A549 (cell line): ENCODE data around the gene CHMP1B. TPM values are rescaled to one million over a fixed set of nuclear protein-coding genes. Genes with fewer than 3 reads are reported as not detected.

Experiments
- ATAC-seq, 2 experiments: fragments of 200-7000 bp in 1 of 2; fragments of >200 bp in 1 of 2; cut with Nextera tagmentation in 1 of 2; cut with Tn5 transposase in 1 of 2; 3 replicates each; pipeline versions ENCODE4 v1.8.0 to v1.9.1; 2018 to 2020; ENCODE audit warnings: mild to moderate bottlenecking in 1 of 2, moderate library complexity in 1 of 2
- CTCF ChIA-PET: fragments of 300-600 bp; sonication (Branson Sonifier 250); formaldehyde crosslinking; extraction: SDS; loops from one replicate; lab custom pipeline; 2021; ENCODE audit warnings: antibody characterized with exemption, inconsistent platforms; lab: Yijun Ruan, JAX
- POLR2A ChIA-PET: fragments of 350-600 bp; formaldehyde crosslinking; extraction: SDS; loops from one replicate; lab custom pipeline; 2021; ENCODE audit warnings: antibody characterized with exemption, inconsistent platforms; lab: Yijun Ruan, JAX
- DNase-seq, 2 experiments: peaks; one replicate each; pipeline versions ENCODE4 v3.0.0 to v3.0.0-alpha.2; 2011 to 2016; ENCODE audit warnings: low read depth in 1 of 2, low spot score in 1 of 2
- FAIRE-seq: peaks from 2 replicates; lab custom pipeline; 2011; peaks lifted over from hg19 to GRCh38; lab: Jason Lieb, UNC
- H3K27ac ChIP-seq, 2 experiments: fragments of >200 bp; sonication (Bioruptor Twin); formaldehyde crosslinking; 3 replicates each; pipeline ENCODE4 v1.5.1; 2016 to 2017
- H3K4me1 ChIP-seq: fragments of >200 bp; sonication (Bioruptor Twin); formaldehyde crosslinking; 3 replicates; pipeline ENCODE4 v1.6.1; 2016
- H3K4me2 ChIP-seq: fragments of >200 bp; sonication (Bioruptor Twin); formaldehyde crosslinking; 3 replicates; pipeline ENCODE4 v1.6.1; 2016
- H3K4me3 ChIP-seq: fragments of >200 bp; sonication (Bioruptor Twin); formaldehyde crosslinking; 3 replicates; pipeline ENCODE4 v1.5.1; 2016
- H3K9me3 ChIP-seq: fragments of >200 bp; sonication (Bioruptor Twin); formaldehyde crosslinking; 3 replicates; pipeline ENCODE4 v1.6.1; 2016
- CBX2 ChIP-seq: fragments of 200-600 bp; sonication (generic); IDR thresholded peaks from 2 replicates; pipeline ENCODE4 v1.6.1; 2016; ENCODE audit warnings: low read depth, mild to moderate bottlenecking, borderline replicate concordance
- CBX8 ChIP-seq: fragments of 200-600 bp; sonication (generic); IDR thresholded peaks from 2 replicates; pipeline ENCODE4 v1.6.1; 2016
- CHD4 ChIP-seq: fragments of 200-600 bp; sonication (generic); IDR thresholded peaks from 2 replicates; pipeline ENCODE4 v1.6.1; 2016; ENCODE audit warnings: antibody characterized with exemption, mild to moderate bottlenecking, borderline replicate concordance
- EHF ChIP-seq: fragments of 250-450 bp; sonication (Bioruptor Pico); IDR thresholded peaks from 2 replicates; pipeline ENCODE4 v1.5.0; 2020; ENCODE audit warnings: mild to moderate bottlenecking
- EP300 ChIP-seq, 2 experiments: fragments of >200 bp; sonication (Bioruptor Twin); formaldehyde crosslinking; IDR thresholded peaks; 2 replicates in 1 of 2; 3 replicates in 1 of 2; pipeline ENCODE4 v1.6.1; 2016 to 2017
- GATA3 ChIP-seq: IDR thresholded peaks from 2 replicates; pipeline ENCODE4 v1.6.1; 2012; ENCODE audit warnings: borderline replicate concordance
- HDAC2 ChIP-seq: fragments of 200-600 bp; sonication (generic); IDR thresholded peaks from 2 replicates; pipeline ENCODE4 v1.6.1; 2016
- HEYL ChIP-seq: fragments of 250-450 bp; sonication (Bioruptor Pico); IDR thresholded peaks from 2 replicates; pipeline ENCODE4 v1.8.0; 2021; ENCODE audit warnings: mild to moderate bottlenecking, moderate library complexity
- HOXA7 ChIP-seq: fragments of 250-450 bp; sonication (Bioruptor Pico); IDR thresholded peaks from 2 replicates; pipeline ENCODE4 v1.5.0; 2020; ENCODE audit warnings: mild to moderate bottlenecking, moderate library complexity
- HOXB13 ChIP-seq: fragments of 250-450 bp; sonication (Bioruptor Pico); IDR thresholded peaks from 2 replicates; pipeline ENCODE4 v1.5.0; 2020; ENCODE audit warnings: low read depth, mild to moderate bottlenecking, moderate library complexity
- HOXB5 ChIP-seq: fragments of 250-450 bp; sonication (Bioruptor Pico); IDR thresholded peaks from 2 replicates; pipeline ENCODE4 v1.5.0; 2020; ENCODE audit warnings: mild to moderate bottlenecking, moderate library complexity
- RFX5 ChIP-seq: fragments of 450-650 bp; IDR thresholded peaks from 2 replicates; pipeline ENCODE4 v1.7.1; 2014; ENCODE audit warnings: antibody characterized with exemption, mild to moderate bottlenecking, moderate library complexity
- SREBF2 ChIP-seq: fragments of 450-650 bp; IDR thresholded peaks from 2 replicates; pipeline ENCODE4 v1.6.1; 2014; ENCODE audit warnings: mild to moderate bottlenecking, moderate library complexity
- TP53 ChIP-seq: fragments of 250-450 bp; sonication (Bioruptor Pico); IDR thresholded peaks from 2 replicates; pipeline ENCODE4 v1.5.0; 2021; ENCODE audit warnings: mild to moderate bottlenecking, moderate library complexity
- ZSCAN20 ChIP-seq: fragments of 250-450 bp; sonication (Bioruptor Pico); IDR thresholded peaks from 2 replicates; pipeline ENCODE4 v1.8.0; 2022; ENCODE audit warnings: mild to moderate bottlenecking, moderate library complexity
- WGBS: methylation state at CpG from one replicate; pipeline ENCODE4 v1.1.6; 2017; ENCODE audit errors: missing lambda C conversion rate; 5-methylcytosine and 5-hydroxymethylcytosine counted together
- polyA plus RNA-seq, 4 experiments: library from polyadenylated mRNA; depleted of rRNA in 3 of 4; stranded (reverse); fragments of >200 nt; fragmentation: RNase III in 1 of 4; extraction: RNeasy Plus Mini Kit Qiagen cat#74134 plus additional on column Dnase treatment in 1 of 4; gene quantifications; 2 replicates in 3 of 4; 3 replicates in 1 of 4; pipeline ENCODE4 v1.2.3, GENCODE V29; 2011 to 2017
- TF ChIP-seq, protein P1 (sequence below): fragments of 450-650 bp; IDR thresholded peaks from 2 replicates; pipeline ENCODE4 v1.6.1; 2014; ENCODE audit warnings: antibody characterized with exemption
- TF ChIP-seq, protein P2 (sequence below): IDR thresholded peaks from 2 replicates; pipeline ENCODE4 v1.6.1; 2012
- TF ChIP-seq, protein P3 (sequence below): fragments of >200 bp; sonication (Bioruptor Twin); formaldehyde crosslinking; IDR thresholded peaks from 3 replicates; pipeline ENCODE4 v1.5.1; 2016
- TF ChIP-seq, protein P4 (sequence below): IDR thresholded peaks from 2 replicates; pipeline ENCODE4 v1.6.1; 2012
- TF ChIP-seq, protein P5 (sequence below): fragments of 200-600 bp; sonication (generic); IDR thresholded peaks from 2 replicates; pipeline ENCODE4 v1.6.1; 2016; ENCODE audit warnings: antibody characterized with exemption, mild to moderate bottlenecking, moderate library complexity

Gene CHMP1B
- polyA plus RNA-seq, 2 of the 4 experiments (the other 2 are of a cell fraction) = 44.9 to 60.8 TPM

DNA sequence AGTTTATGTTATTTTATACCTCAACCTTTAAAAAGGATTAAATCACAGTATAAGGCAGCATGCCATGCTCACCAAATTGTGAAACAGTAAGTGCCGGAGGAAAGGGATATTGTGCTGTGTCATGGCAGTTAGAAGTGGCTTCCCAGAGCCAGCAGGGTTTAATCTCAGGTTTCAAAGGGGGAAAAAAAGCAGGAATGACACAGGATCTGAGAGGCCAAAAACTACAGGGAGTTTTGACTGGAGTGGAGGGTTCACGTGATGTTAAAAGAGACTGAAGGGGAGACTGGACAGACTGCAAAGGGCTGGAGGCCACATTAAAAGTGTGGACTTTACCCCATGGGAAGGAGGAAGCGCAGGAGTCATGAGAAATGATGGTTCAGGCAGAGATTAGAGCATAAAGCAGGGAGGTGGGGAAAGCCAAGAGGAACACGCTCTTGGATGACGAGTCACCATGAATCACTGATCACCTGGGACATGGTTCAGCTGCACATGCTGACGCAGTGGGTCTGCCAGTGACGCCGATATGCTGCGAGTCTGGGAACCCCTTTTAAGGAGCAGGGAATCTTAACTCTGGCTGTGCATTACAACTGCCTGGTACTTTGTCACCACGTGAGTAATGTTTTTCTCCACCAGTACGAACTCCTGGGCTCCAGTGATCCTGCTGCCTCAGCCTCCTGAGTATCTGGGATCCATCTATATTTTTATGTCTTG lies 6.1 kb downstream of the CHMP1B start (continued):
- TF ChIP-seq, protein P1, sequence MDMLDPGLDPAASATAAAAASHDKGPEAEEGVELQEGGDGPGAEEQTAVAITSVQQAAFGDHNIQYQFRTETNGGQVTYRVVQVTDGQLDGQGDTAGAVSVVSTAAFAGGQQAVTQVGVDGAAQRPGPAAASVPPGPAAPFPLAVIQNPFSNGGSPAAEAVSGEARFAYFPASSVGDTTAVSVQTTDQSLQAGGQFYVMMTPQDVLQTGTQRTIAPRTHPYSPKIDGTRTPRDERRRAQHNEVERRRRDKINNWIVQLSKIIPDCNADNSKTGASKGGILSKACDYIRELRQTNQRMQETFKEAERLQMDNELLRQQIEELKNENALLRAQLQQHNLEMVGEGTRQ = peak; percentile 86
- TF ChIP-seq, protein P2, sequence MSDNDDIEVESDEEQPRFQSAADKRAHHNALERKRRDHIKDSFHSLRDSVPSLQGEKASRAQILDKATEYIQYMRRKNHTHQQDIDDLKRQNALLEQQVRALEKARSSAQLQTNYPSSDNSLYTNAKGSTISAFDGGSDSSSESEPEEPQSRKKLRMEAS = peak; percentile 84; the same call in 1 of the 2 replicates
- TF ChIP-seq, protein P3, sequence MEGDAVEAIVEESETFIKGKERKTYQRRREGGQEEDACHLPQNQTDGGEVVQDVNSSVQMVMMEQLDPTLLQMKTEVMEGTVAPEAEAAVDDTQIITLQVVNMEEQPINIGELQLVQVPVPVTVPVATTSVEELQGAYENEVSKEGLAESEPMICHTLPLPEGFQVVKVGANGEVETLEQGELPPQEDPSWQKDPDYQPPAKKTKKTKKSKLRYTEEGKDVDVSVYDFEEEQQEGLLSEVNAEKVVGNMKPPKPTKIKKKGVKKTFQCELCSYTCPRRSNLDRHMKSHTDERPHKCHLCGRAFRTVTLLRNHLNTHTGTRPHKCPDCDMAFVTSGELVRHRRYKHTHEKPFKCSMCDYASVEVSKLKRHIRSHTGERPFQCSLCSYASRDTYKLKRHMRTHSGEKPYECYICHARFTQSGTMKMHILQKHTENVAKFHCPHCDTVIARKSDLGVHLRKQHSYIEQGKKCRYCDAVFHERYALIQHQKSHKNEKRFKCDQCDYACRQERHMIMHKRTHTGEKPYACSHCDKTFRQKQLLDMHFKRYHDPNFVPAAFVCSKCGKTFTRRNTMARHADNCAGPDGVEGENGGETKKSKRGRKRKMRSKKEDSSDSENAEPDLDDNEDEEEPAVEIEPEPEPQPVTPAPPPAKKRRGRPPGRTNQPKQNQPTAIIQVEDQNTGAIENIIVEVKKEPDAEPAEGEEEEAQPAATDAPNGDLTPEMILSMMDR = no peak
- TF ChIP-seq EHF (CRISPR knock-in tag) = 0 out of 2 replicates have a peak, but pooled peaks have one; percentile 63
- TF ChIP-seq HDAC2 = no peak
- TF ChIP-seq SREBF2 = no peak
- peak; percentile 15 for TF ChIP-seq HOXA7
- TF ChIP-seq HEYL (CRISPR knock-in tag) = no peak
- no peak for TF ChIP-seq CHD4
- TF ChIP-seq, protein P4, sequence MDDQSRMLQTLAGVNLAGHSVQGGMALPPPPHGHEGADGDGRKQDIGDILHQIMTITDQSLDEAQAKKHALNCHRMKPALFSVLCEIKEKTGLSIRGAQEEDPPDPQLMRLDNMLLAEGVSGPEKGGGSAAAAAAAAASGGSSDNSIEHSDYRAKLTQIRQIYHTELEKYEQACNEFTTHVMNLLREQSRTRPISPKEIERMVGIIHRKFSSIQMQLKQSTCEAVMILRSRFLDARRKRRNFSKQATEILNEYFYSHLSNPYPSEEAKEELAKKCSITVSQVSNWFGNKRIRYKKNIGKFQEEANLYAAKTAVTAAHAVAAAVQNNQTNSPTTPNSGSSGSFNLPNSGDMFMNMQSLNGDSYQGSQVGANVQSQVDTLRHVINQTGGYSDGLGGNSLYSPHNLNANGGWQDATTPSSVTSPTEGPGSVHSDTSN = peak; percentile 92
- TF ChIP-seq CBX2 = no peak
- TF ChIP-seq HOXB13 (CRISPR knock-in tag) = peak; percentile 60; the same call in 1 of the 2 replicates
- peak; percentile 91 to 96; a peak in 4 of 5 replicates for TF ChIP-seq EP300 (IDR thresholded peaks at IDR 0.05)
- TF ChIP-seq CBX8 = no peak
- peak; percentile 75; the same call in 1 of the 2 replicates for TF ChIP-seq HOXB5
- TF ChIP-seq RFX5 = no peak
- TF ChIP-seq, protein P5, sequence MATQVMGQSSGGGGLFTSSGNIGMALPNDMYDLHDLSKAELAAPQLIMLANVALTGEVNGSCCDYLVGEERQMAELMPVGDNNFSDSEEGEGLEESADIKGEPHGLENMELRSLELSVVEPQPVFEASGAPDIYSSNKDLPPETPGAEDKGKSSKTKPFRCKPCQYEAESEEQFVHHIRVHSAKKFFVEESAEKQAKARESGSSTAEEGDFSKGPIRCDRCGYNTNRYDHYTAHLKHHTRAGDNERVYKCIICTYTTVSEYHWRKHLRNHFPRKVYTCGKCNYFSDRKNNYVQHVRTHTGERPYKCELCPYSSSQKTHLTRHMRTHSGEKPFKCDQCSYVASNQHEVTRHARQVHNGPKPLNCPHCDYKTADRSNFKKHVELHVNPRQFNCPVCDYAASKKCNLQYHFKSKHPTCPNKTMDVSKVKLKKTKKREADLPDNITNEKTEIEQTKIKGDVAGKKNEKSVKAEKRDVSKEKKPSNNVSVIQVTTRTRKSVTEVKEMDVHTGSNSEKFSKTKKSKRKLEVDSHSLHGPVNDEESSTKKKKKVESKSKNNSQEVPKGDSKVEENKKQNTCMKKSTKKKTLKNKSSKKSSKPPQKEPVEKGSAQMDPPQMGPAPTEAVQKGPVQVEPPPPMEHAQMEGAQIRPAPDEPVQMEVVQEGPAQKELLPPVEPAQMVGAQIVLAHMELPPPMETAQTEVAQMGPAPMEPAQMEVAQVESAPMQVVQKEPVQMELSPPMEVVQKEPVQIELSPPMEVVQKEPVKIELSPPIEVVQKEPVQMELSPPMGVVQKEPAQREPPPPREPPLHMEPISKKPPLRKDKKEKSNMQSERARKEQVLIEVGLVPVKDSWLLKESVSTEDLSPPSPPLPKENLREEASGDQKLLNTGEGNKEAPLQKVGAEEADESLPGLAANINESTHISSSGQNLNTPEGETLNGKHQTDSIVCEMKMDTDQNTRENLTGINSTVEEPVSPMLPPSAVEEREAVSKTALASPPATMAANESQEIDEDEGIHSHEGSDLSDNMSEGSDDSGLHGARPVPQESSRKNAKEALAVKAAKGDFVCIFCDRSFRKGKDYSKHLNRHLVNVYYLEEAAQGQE = no peak
- no peak for TF ChIP-seq ZSCAN20
- no peak for TF ChIP-seq TP53

DNA sequence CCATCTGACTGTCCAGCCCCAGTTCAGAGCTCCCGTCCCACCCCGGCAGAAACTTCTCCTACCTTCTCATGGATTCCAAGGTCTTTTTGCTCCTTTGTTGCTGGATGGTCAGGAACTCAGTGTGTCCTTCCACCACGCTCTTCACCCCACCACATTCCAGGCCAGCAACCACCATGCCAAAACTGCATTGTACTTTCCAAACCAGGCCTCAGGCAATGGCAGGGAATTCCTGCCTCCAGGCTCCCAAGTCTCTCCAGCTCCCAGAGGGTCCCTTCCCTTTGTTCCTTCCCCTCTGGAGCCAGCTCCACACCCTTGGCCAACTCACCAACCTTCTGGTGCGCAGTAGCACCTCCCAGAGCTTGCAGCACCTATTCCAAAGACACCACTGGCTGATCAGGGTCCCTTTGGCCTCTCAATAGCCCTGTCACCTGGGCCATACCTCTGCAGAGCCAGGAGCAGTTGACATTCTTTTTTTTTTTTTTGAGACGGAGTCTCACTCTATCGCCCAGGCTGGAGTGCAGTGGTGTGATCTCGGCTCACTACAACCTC lies 8.1 kb downstream of the CHMP1B start:
- 29% methylated on average over 7 of the region's 7 CpGs for WGBS
- TF ChIP-seq GATA3 (no peak), RFX5 (no peak)
- Histone ChIP-seq H3K4me1 (peaks cover 51% of the 10 kb centered on the region), H3K27ac (peak overlapping the region; percentile 98 to 99), H3K4me2 (peak overlapping the region; percentile 75), H3K4me3 (peak overlapping the region; percentile 54), H3K9me3 (no peaks in the 10 kb centered on the region)
- no peak for FAIRE-seq
- ChIA-PET POLR2A (no interaction called here), CTCF (interaction anchor here (0.7 to 2.0 kb wide), 7 partner anchors 37 to 203 kb away, joined by 3 to 10 read pairs (median 4); no protein-coding TSS in a partner anchor)
- DNase-seq = peak in 1 of 2 experiments; percentile 21
- no peak for ATAC-seq
